NCI-H524 (cell line): ENCODE data around the gene CRLF3.
"Not testable (repeated sequence)": the region's sequence is repeated elsewhere in the genome, so short reads cannot be mapped to it uniquely, and the experiment has no call there.

Experiments used
- DNase-seq, 2 experiments: peaks; one replicate each; lab custom pipeline; 2025; lab: John Stamatoyannopoulos, UW

CRLF3 gene

GRCh38 chr17:30735644-30736043 lies 88.8 kb downstream of the CRLF3 start:
- DNase-seq = peak; percentile 78 to 79

- DNase-seq = not testable (repeated sequence)
These were observed 89.3 kb downstream of the CRLF3 start for GRCh38 chr17:30735206-30735605.

- not testable (repeated sequence) for DNase-seq
These were observed 90.3 kb downstream of the CRLF3 start for GRCh38 chr17:30734153-30734552.
